Measurements from ENCODE around the gene IQSEC3.

IQSEC3 gene

GRCh38 chr12:218728-219590 lies 152.4 kb downstream of the IQSEC3 start:
- H3K27me3 ChIP-seq (ENCODE audit: low read depth, low read length), result peaks cover 9% of the 10 kb centered on the region; the same call in 1 of the 2 replicates
- H3K4me3 ChIP-seq (ENCODE audit: low read length), result no peak overlapping the region
- no peak overlapping the region for H3K9ac ChIP-seq (ENCODE audit: low read length)
- no peaks in the 10 kb centered on the region for H3K4me1 ChIP-seq (ENCODE audit: low read length)
- H4K20me1 ChIP-seq (ENCODE audit: insufficient read depth, low read length), result no peaks in the 10 kb centered on the region
- H3K36me3 ChIP-seq (replicated peaks; ENCODE audit: low read depth, low read length), result no peaks in the 10 kb centered on the region
- no peak overlapping the region for H2AFZ ChIP-seq (ENCODE audit: low read depth, low read length)
- H3K4me2 ChIP-seq (ENCODE audit: low read length), result peak overlapping the region; percentile 53; the same call in 1 of the 2 replicates
- no peak overlapping the region for H3K27ac ChIP-seq (ENCODE audit: low read length)
- no peaks in the 10 kb centered on the region for H3K9me3 ChIP-seq (ENCODE audit: insufficient read depth, low read length)
- H3K79me2 ChIP-seq (ENCODE audit: low read length), result no peaks in the 10 kb centered on the region
- no peak for TF ChIP-seq EZH2phosphoT487 (IDR thresholded peaks at IDR 0.05; ENCODE audit: low read depth)
- TF ChIP-seq, protein P1, sequence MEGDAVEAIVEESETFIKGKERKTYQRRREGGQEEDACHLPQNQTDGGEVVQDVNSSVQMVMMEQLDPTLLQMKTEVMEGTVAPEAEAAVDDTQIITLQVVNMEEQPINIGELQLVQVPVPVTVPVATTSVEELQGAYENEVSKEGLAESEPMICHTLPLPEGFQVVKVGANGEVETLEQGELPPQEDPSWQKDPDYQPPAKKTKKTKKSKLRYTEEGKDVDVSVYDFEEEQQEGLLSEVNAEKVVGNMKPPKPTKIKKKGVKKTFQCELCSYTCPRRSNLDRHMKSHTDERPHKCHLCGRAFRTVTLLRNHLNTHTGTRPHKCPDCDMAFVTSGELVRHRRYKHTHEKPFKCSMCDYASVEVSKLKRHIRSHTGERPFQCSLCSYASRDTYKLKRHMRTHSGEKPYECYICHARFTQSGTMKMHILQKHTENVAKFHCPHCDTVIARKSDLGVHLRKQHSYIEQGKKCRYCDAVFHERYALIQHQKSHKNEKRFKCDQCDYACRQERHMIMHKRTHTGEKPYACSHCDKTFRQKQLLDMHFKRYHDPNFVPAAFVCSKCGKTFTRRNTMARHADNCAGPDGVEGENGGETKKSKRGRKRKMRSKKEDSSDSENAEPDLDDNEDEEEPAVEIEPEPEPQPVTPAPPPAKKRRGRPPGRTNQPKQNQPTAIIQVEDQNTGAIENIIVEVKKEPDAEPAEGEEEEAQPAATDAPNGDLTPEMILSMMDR (IDR thresholded peaks at IDR 0.05; ENCODE audit: low read depth, low read length), result no peak

DNA sequence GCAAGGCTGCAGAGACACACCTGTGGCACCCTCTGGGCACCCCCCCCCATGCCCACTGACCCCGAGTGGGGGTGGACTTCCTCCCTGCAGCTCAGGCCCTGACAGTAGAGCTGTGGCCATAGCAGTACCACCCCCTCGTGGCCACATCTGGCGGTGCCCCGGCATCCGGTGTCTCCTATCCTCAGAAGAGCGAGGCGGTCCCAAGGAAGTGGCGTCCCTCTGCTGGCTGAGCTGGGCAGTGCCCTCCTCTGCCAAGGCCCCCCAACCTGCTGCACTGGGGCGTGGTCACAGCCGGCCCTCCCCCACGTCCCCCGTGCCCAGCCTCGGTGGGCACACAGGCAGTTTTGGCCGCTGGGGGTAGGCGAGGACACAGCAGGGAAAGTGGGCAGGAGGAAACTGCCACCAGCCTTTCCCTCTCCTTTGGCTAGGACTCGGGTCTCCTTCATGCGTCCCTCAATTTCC lies 153.4 kb downstream of the IQSEC3 start:
- Histone ChIP-seq H3K27me3 (ENCODE audit: low read depth, low read length) (no peaks in the 10 kb centered on the region), H3K4me1 (ENCODE audit: low read length) (no peaks in the 10 kb centered on the region)

GRCh38 chr12:220491-220890 lies 153.9 kb downstream of the IQSEC3 start:
- Histone ChIP-seq H3K27me3 (ENCODE audit: low read depth, low read length) (no peaks in the 10 kb centered on the region), H3K79me2 (ENCODE audit: low read length) (no peaks in the 10 kb centered on the region), H3K36me3 (replicated peaks; ENCODE audit: low read depth, low read length) (no peaks in the 10 kb centered on the region), H3K9ac (ENCODE audit: low read length) (no peak overlapping the region), H3K27ac (ENCODE audit: low read length) (no peak overlapping the region), H3K4me2 (ENCODE audit: low read length) (peak overlapping the region; percentile 53), H3K4me3 (ENCODE audit: low read length) (no peak overlapping the region), H2AFZ (ENCODE audit: low read depth, low read length) (no peak overlapping the region), H3K9me3 (ENCODE audit: insufficient read depth, low read length) (no peaks in the 10 kb centered on the region), H3K4me1 (ENCODE audit: low read length) (no peaks in the 10 kb centered on the region), H4K20me1 (ENCODE audit: insufficient read depth, low read length) (no peaks in the 10 kb centered on the region)
- TF ChIP-seq, protein P1 (IDR thresholded peaks at IDR 0.05; ENCODE audit: low read depth, low read length), result no peak
- no peak for TF ChIP-seq EZH2phosphoT487 (IDR thresholded peaks at IDR 0.05; ENCODE audit: low read depth)

More for the DNA sequence above, 153.4 kb downstream of the IQSEC3 start:
- Histone ChIP-seq H3K36me3 (replicated peaks; ENCODE audit: low read depth, low read length) (no peaks in the 10 kb centered on the region), H3K27ac (ENCODE audit: low read length) (no peak overlapping the region), H4K20me1 (ENCODE audit: insufficient read depth, low read length) (no peaks in the 10 kb centered on the region), H3K79me2 (ENCODE audit: low read length) (no peaks in the 10 kb centered on the region), H3K4me3 (ENCODE audit: low read length) (peak overlapping the region; percentile 46), H3K9me3 (ENCODE audit: insufficient read depth, low read length) (no peaks in the 10 kb centered on the region), H3K4me2 (ENCODE audit: low read length) (peak overlapping the region; percentile 53), H3K9ac (ENCODE audit: low read length) (no peak overlapping the region), H2AFZ (ENCODE audit: low read depth, low read length) (peak overlapping the region; percentile 57; the same call in 1 of the 2 replicates)
- TF ChIP-seq EZH2phosphoT487 (IDR thresholded peaks at IDR 0.05; ENCODE audit: low read depth), result no peak
- TF ChIP-seq, protein P1 (IDR thresholded peaks at IDR 0.05; ENCODE audit: low read depth, low read length), result peak; percentile 88

GRCh38 chr12:220946-221550 lies 154.5 kb downstream of the IQSEC3 start:
- H3K79me2 ChIP-seq (ENCODE audit: low read length), result no peaks in the 10 kb centered on the region
- H3K36me3 ChIP-seq (replicated peaks; ENCODE audit: low read depth, low read length), result no peaks in the 10 kb centered on the region
- H3K27ac ChIP-seq (ENCODE audit: low read length), result no peak overlapping the region
- no peak overlapping the region for H3K4me3 ChIP-seq (ENCODE audit: low read length)
- H3K4me2 ChIP-seq (ENCODE audit: low read length), result no peak overlapping the region
- no peaks in the 10 kb centered on the region for H4K20me1 ChIP-seq (ENCODE audit: insufficient read depth, low read length)
- no peaks in the 10 kb centered on the region for H3K4me1 ChIP-seq (ENCODE audit: low read length)
- TF ChIP-seq, protein P1 (IDR thresholded peaks at IDR 0.05; ENCODE audit: low read depth, low read length), result no peak
- TF ChIP-seq EZH2phosphoT487 (IDR thresholded peaks at IDR 0.05; ENCODE audit: low read depth), result no peak
- no peak overlapping the region for H2AFZ ChIP-seq (ENCODE audit: low read depth, low read length)
- H3K27me3 ChIP-seq (ENCODE audit: low read depth, low read length), result no peaks in the 10 kb centered on the region
- H3K9ac ChIP-seq (ENCODE audit: low read length), result no peak overlapping the region
- H3K9me3 ChIP-seq (ENCODE audit: insufficient read depth, low read length), result no peaks in the 10 kb centered on the region

Data from OCI-LY3 (cell line).